Measurements from ENCODE around the gene CREB3.

- TF ChIP-seq POLR2A (IDR thresholded peaks at IDR 0.05) = no peak
- TF ChIP-seq CTCF (IDR thresholded peaks at IDR 0.05 in 4 of 5, conservative IDR thresholded peaks at IDR 0.05 in 1 of 5) = peak in 3 of 5 experiments; percentile 30 to 50 (median 44)
Observed at GRCh38 chr9:35729700-35730485, 2.6 kb upstream of the CREB3 start.
